ENCODE measurements around the gene GLOD5. TPM values are rescaled to one million over a fixed set of nuclear protein-coding genes. Genes with fewer than 3 reads are reported as not detected.

GLOD5 gene
- total and polyA plus RNA-seq, 9 of the 15 experiments (the other 6 are each of a cell fraction or from before 2014, with no cell fraction given) = 0.27 to 4.4 (median 2.2) TPM

DNA sequence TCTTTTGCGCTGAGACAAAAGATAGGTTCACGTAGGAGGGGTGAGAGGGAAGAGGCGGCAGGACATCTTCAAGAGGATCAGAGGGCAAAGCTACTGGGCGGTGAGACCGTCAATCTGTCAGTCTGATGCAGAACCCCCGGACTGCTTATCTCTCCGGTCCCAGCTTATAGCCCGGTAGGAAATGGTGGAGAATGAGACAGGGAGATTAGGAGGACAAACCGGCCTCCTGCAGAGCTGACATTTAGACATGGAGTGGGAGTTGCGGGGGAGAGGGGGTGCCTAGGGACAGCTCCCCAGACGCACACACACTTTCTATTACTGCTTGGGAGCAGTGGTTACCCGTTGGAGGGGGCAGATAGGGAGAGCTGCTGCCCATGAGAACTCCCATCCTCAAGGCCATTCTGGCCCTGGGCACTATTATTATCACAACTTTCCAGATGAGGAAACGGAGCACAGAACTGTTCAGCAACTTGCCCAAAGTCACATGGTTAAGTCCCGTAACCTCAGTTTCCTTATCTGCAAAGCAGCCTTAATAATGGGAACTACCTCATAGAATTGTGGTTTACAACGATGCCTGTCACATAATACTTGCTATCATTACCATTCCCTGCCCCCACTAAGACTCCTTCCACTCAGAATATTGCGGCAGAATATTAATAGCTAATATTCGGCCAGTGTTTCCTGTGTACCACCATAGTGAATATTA lies 39.2 kb downstream of the GLOD5 start (continued):
- TF ChIP-seq MECOM (CRISPR knock-in tag; IDR thresholded peaks at IDR 0.05) (peak; percentile 94), SETDB1 (IDR thresholded peaks at IDR 0.05; ENCODE audit: low read length) (no peak), NCOA4 (IDR thresholded peaks at IDR 0.05; ENCODE audit: partially characterized antibody) (peak; percentile 38), ZNF12 (CRISPR knock-in tag; IDR thresholded peaks at IDR 0.05) (no peak), NR2C2 (CRISPR knock-in tag; IDR thresholded peaks at IDR 0.05) (no peak), NR2C2 (tag; IDR thresholded peaks at IDR 0.05) (peak; percentile 77), WHSC1 (IDR thresholded peaks at IDR 0.05; ENCODE audit: low read length) (no peak), ZNF436 (CRISPR knock-in tag; IDR thresholded peaks at IDR 0.05) (no peak), ZNF644 (tag; IDR thresholded peaks at IDR 0.05; ENCODE audit: low read depth) (peak; percentile 80; the same call in 1 of the 2 replicates), POLR2G (IDR thresholded peaks at IDR 0.05; ENCODE audit: low read depth, low read length) (no peak), TCF7 (IDR thresholded peaks at IDR 0.05; ENCODE audit: borderline replicate concordance) (no peak), BACH1 (tag; IDR thresholded peaks at IDR 0.05) (peak; percentile 48), ZNF212 (CRISPR knock-in tag; IDR thresholded peaks at IDR 0.05) (no peak), ZNF347 (CRISPR knock-in tag; IDR thresholded peaks at IDR 0.05; ENCODE audit: low read depth) (no peak), NFXL1 (CRISPR knock-in tag; IDR thresholded peaks at IDR 0.05) (no peak), ZNF274 (IDR thresholded peaks at IDR 0.05; ENCODE audit: borderline replicate concordance, low read depth, low read length) (peak; percentile 68; the same call in 1 of the 2 replicates), KLF10 (CRISPR knock-in tag; IDR thresholded peaks at IDR 0.05) (no peak), ZNF431 (CRISPR knock-in tag; IDR thresholded peaks at IDR 0.05) (no peak), NBN (IDR thresholded peaks at IDR 0.05; ENCODE audit: low read depth) (peak; percentile 97), NFRKB (IDR thresholded peaks at IDR 0.05; ENCODE audit: low read depth) (peak; percentile 95), ERF (CRISPR knock-in tag; IDR thresholded peaks at IDR 0.05) (no peak; the same call in 1 of the 2 replicates)
- TF ChIP-seq, protein P1, sequence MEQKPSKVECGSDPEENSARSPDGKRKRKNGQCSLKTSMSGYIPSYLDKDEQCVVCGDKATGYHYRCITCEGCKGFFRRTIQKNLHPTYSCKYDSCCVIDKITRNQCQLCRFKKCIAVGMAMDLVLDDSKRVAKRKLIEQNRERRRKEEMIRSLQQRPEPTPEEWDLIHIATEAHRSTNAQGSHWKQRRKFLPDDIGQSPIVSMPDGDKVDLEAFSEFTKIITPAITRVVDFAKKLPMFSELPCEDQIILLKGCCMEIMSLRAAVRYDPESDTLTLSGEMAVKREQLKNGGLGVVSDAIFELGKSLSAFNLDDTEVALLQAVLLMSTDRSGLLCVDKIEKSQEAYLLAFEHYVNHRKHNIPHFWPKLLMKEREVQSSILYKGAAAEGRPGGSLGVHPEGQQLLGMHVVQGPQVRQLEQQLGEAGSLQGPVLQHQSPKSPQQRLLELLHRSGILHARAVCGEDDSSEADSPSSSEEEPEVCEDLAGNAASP (IDR thresholded peaks at IDR 0.05) = no peak
- TF ChIP-seq, protein P2, sequence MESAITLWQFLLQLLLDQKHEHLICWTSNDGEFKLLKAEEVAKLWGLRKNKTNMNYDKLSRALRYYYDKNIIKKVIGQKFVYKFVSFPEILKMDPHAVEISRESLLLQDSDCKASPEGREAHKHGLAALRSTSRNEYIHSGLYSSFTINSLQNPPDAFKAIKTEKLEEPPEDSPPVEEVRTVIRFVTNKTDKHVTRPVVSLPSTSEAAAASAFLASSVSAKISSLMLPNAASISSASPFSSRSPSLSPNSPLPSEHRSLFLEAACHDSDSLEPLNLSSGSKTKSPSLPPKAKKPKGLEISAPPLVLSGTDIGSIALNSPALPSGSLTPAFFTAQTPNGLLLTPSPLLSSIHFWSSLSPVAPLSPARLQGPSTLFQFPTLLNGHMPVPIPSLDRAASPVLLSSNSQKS (CRISPR knock-in tag; IDR thresholded peaks at IDR 0.05) = no peak
- TF ChIP-seq, protein P3, sequence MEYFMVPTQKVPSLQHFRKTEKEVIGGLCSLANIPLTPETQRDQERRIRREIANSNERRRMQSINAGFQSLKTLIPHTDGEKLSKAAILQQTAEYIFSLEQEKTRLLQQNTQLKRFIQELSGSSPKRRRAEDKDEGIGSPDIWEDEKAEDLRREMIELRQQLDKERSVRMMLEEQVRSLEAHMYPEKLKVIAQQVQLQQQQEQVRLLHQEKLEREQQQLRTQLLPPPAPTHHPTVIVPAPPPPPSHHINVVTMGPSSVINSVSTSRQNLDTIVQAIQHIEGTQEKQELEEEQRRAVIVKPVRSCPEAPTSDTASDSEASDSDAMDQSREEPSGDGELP (CRISPR knock-in tag; IDR thresholded peaks at IDR 0.05; ENCODE audit: borderline replicate concordance) = peak; percentile 80
- TF ChIP-seq, protein P4, sequence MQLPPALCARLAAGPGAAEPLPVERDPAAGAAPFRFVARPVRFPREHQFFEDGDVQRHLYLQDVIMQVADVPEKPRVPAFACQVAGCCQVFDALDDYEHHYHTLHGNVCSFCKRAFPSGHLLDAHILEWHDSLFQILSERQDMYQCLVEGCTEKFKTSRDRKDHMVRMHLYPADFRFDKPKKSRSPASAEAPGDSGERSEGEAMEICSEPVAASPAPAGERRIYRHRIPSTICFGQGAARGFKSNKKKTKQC (CRISPR knock-in tag; IDR thresholded peaks at IDR 0.05) = no peak
- TF ChIP-seq, protein P5, sequence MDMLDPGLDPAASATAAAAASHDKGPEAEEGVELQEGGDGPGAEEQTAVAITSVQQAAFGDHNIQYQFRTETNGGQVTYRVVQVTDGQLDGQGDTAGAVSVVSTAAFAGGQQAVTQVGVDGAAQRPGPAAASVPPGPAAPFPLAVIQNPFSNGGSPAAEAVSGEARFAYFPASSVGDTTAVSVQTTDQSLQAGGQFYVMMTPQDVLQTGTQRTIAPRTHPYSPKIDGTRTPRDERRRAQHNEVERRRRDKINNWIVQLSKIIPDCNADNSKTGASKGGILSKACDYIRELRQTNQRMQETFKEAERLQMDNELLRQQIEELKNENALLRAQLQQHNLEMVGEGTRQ (CRISPR knock-in tag; IDR thresholded peaks at IDR 0.05) = no peak
